Measurements from ENCODE around the gene DLG2. TPM values are rescaled to one million over a fixed set of nuclear protein-coding genes. Genes with fewer than 3 reads are reported as not detected.
A peak's percentile ranks its signal among the peaks of the same experiment; 100 is the strongest.
"Not testable (repeated sequence)": the region's sequence is repeated elsewhere in the genome, so short reads cannot be mapped to it uniquely, and the experiment has no call there.

Gene DLG2
- total RNA-seq, 1 donor from 2014 or later = 5.9 TPM

DNA sequence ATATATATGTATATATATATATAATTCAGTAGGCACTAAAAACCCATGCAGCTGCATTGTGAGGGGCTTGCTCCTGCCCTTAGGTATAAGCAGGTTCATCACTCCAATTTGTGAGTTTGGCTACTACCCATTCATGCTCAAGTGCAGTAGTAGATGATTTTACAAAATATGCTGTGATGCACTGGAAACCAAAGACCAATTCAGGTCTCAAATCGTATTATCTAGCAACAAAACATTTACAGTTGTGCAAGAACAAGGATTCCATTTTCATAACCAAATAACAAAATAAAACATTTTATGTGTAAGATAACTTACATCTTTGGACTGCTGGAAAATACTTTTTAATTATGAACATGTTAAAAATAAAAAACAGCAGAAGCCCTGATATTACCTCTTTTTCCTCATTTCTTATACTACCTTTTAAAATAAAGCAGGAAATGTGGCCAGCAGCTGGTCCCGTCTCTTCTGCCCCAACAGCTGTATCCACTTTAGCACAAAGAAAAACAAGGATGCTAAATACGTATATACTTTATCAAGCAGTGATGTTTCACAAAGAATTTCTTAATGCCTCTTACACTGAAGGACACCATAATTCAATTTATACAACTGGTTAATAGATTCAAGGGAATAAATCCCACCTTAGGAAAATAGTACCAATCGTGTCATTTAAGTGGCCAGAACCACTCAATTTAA lies 35.0 kb upstream of the DLG2 start:
- H3K27me3 Mint-ChIP-seq = no peaks in the 10 kb centered on the region
- H3K9me3 Mint-ChIP-seq = no peaks in the 10 kb centered on the region

GRCh38 chr11:85658180-85658579 lies 31.0 kb upstream of the DLG2 start:
- H3K27me3 Mint-ChIP-seq = no peaks in the 10 kb centered on the region
- H3K4me1 Mint-ChIP-seq (ENCODE audit: unreplicated experiment) = peaks cover 31% of the 10 kb centered on the region
- peaks cover 40% of the 10 kb centered on the region for H3K36me3 Mint-ChIP-seq
- H3K9me3 Mint-ChIP-seq = no peaks in the 10 kb centered on the region
- H3K27ac Mint-ChIP-seq = no peak overlapping the region
- DNase-seq (ENCODE audit: extremely low spot score, unreplicated experiment) = no peak
- no peak for TF ChIP-seq CTCF (conservative IDR thresholded peaks at IDR 0.05)
- H3K4me3 Mint-ChIP-seq = no peak overlapping the region

More for the DNA sequence above, 35.0 kb upstream of the DLG2 start:
- TF ChIP-seq CTCF (conservative IDR thresholded peaks at IDR 0.05) = no peak
- DNase-seq (ENCODE audit: extremely low spot score, unreplicated experiment) = no peak
- H3K4me1 Mint-ChIP-seq (ENCODE audit: unreplicated experiment) = peaks cover 35% of the 10 kb centered on the region
- peak overlapping the region; percentile 85 for H3K4me3 Mint-ChIP-seq
- peaks cover 40% of the 10 kb centered on the region for H3K36me3 Mint-ChIP-seq
- H3K27ac Mint-ChIP-seq = no peak overlapping the region

DNA sequence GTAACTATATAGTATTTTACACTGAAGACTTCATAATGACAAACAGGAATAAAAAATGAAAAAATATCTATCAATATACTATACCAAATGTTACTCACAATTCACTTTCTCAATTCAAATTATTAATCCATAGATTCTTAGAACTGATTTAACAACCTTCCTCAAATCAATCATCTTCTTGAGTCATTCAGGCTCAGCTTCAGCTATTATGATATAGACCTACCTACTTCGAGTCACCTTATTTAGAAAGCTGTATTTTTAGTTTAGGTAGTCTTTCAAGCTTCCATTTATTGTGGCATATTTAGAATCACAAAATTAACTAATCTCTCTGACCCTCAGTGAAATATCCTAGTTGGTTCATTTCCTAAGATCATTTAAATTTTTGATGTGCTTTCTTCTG lies 29.6 kb upstream of the DLG2 start:
- Mint-ChIP-seq H3K27ac (no peak overlapping the region), H3K36me3 (peaks cover 36% of the 10 kb centered on the region), H3K9me3 (no peaks in the 10 kb centered on the region), H3K4me1 (ENCODE audit: unreplicated experiment) (peaks cover 31% of the 10 kb centered on the region), H3K4me3 (no peak overlapping the region), H3K27me3 (no peaks in the 10 kb centered on the region)
- no peak for TF ChIP-seq CTCF (conservative IDR thresholded peaks at IDR 0.05)
- DNase-seq (ENCODE audit: extremely low spot score, unreplicated experiment) = no peak

GRCh38 chr11:85654343-85654742 lies 27.2 kb upstream of the DLG2 start:
- Mint-ChIP-seq H3K36me3 (peaks cover 21% of the 10 kb centered on the region), H3K4me1 (ENCODE audit: unreplicated experiment) (peaks cover 14% of the 10 kb centered on the region)
- not testable (repeated sequence) for H3K9me3 Mint-ChIP-seq; DNase-seq (ENCODE audit: extremely low spot score, unreplicated experiment); H3K27ac Mint-ChIP-seq; H3K4me3 Mint-ChIP-seq; H3K27me3 Mint-ChIP-seq

DNA sequence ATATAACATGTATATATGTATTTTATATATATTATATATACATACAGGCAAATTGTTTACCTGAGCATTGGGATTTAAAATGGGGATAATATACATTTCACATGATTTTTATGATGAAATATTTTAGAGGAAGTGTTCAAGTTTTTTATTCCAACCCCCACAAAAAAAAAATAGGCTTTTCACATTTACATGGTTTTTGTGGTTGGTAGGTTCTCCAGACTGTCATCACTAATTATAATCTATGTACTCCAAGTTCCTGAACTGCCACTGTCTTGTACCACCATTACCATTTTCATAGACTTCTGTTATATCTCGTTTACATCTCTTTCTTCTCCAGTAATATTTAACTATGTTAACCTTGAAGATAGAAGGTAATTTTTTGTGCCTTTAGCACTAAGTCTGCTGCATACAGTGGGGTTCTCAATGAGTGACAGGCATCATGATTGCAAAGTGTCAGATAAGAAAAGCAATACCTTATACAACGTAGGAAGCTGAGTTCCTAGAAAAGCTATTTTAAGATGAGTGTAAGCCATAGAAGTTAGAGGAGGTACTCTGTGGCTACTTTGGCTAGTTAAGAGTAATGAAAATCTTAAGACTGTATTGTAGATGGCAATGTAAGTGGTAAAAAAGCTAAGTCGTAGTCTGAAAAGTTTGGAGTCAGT lies 25.8 kb upstream of the DLG2 start:
- peaks cover 17% of the 10 kb centered on the region for H3K36me3 Mint-ChIP-seq

More for the DNA sequence above, 25.8 kb upstream of the DLG2 start:
- Mint-ChIP-seq H3K27ac (no peak overlapping the region), H3K4me3 (no peak overlapping the region), H3K4me1 (ENCODE audit: unreplicated experiment) (peaks cover 11% of the 10 kb centered on the region), H3K9me3 (no peaks in the 10 kb centered on the region), H3K27me3 (no peaks in the 10 kb centered on the region)
- no peak for DNase-seq (ENCODE audit: extremely low spot score, unreplicated experiment)
- no peak for TF ChIP-seq CTCF (conservative IDR thresholded peaks at IDR 0.05)
